ENCODE measurements around the gene DCAF17.

GRCh38 chr2:171407030-171407675 is 26.9 kb upstream of the DCAF17 start:
- TF ChIP-seq CTCF (IDR thresholded peaks at IDR 0.05; ENCODE audit: low read depth, low read length, missing input control) (no peak), TAF1 (conservative IDR thresholded peaks at IDR 0.05) (no peak), RXRA (IDR thresholded peaks at IDR 0.05) (no peak), MAX (IDR thresholded peaks at IDR 0.05) (no peak), JUND (IDR thresholded peaks at IDR 0.05) (no peak), SP1 (IDR thresholded peaks at IDR 0.05) (no peak), REST (IDR thresholded peaks at IDR 0.05) (no peak), ZBTB33 (IDR thresholded peaks at IDR 0.05) (no peak), ATF3 (IDR thresholded peaks at IDR 0.05) (no peak), GABPA (IDR thresholded peaks at IDR 0.05 in 1 of 2, conservative IDR thresholded peaks at IDR 0.05 in 1 of 2) (no peak)

All from liver (tissue), 3 donors.